Neuronal stem cell (in vitro differentiated cells): ENCODE measurements around the gene CLIC3.

Source experiments
- DNase-seq: peaks from one replicate; pipeline ENCODE4 v3.0.0-alpha.2; 2013; ENCODE audit warnings: low spot score
- H2AFZ ChIP-seq: one replicate; pipeline ENCODE4 v1.6.1; 2013; ENCODE audit warnings: mild to moderate bottlenecking, low read length, inconsistent platforms
- H2AK5ac ChIP-seq: 2 replicates; pipeline ENCODE4 v1.6.1; 2013; ENCODE audit warnings: low read depth, mild to moderate bottlenecking, inconsistent platforms, low read length, moderate library complexity, mixed read lengths
- H2BK120ac ChIP-seq: 2 replicates; pipeline ENCODE4 v1.6.1; 2013; ENCODE audit warnings: low read depth, mild to moderate bottlenecking, inconsistent platforms, low read length, moderate library complexity, mixed read lengths
- H2BK12ac ChIP-seq: one replicate; pipeline ENCODE4 v1.6.1; 2013; ENCODE audit warnings: low read length, inconsistent platforms
- H2BK15ac ChIP-seq: 2 replicates; pipeline ENCODE4 v1.6.1; 2013; ENCODE audit warnings: mild to moderate bottlenecking, low read length, inconsistent platforms, mixed read lengths
- H2BK5ac ChIP-seq: one replicate; pipeline ENCODE4 v1.6.1; 2013; ENCODE audit warnings: inconsistent platforms, mild to moderate bottlenecking, low read length, moderate library complexity
- H3K14ac ChIP-seq: one replicate; pipeline ENCODE4 v1.6.1; 2013; ENCODE audit warnings: low read length, inconsistent platforms
- H3K18ac ChIP-seq: 2 replicates; pipeline ENCODE4 v1.6.1; 2013; ENCODE audit warnings: low read length, inconsistent platforms
- H3K23ac ChIP-seq: 2 replicates; pipeline ENCODE4 v1.6.1; 2013; ENCODE audit warnings: low read depth, mild to moderate bottlenecking, mixed read lengths, low read length, inconsistent platforms; ENCODE audit not compliant: poor library complexity
- H3K27ac ChIP-seq: replicated peaks from 3 replicates; pipeline ENCODE4 v1.5.1; 2013; ENCODE audit warnings: low read length, inconsistent platforms
- H3K27me3 ChIP-seq, 3 experiments: 2 replicates each; pipeline ENCODE4 v1.6.1; 2013; ENCODE audit warnings: low read length in 3 of 3, mild to moderate bottlenecking in 2 of 3, inconsistent platforms in 1 of 3, low read depth in 1 of 3, mixed read lengths in 1 of 3, moderate library complexity in 1 of 3; ENCODE audit not compliant: control insufficient read depth in 3 of 3, insufficient read depth in 3 of 3
- H3K36me3 ChIP-seq, 2 donors: replicated peaks in 1 of 2; 2 replicates each; pipeline ENCODE4 v1.6.1; 2013; ENCODE audit warnings: low read length in 2 of 2; ENCODE audit not compliant: control insufficient read depth in 2 of 2, insufficient read depth in 2 of 2
- H3K4ac ChIP-seq: 2 replicates; pipeline ENCODE4 v1.6.1; 2013; ENCODE audit warnings: inconsistent platforms, mild to moderate bottlenecking, low read length, moderate library complexity
- H3K4me1 ChIP-seq, 2 donors: 1 replicate in 1 of 2; 2 replicates in 1 of 2; pipeline ENCODE4 v1.6.1; 2013; ENCODE audit warnings: low read length in 2 of 2, low read depth in 1 of 2; ENCODE audit not compliant: control insufficient read depth in 2 of 2, insufficient read depth in 1 of 2
- H3K4me2 ChIP-seq: one replicate; pipeline ENCODE4 v1.6.1; 2013; ENCODE audit warnings: mild to moderate bottlenecking, low read length, inconsistent platforms; ENCODE audit not compliant: insufficient read depth, poor library complexity, severe bottlenecking
- H3K4me3 ChIP-seq, 2 donors: 2 replicates each; pipeline ENCODE4 v1.5.1; 2013; ENCODE audit warnings: low read length in 2 of 2, mild to moderate bottlenecking in 2 of 2, inconsistent platforms in 1 of 2, moderate library complexity in 1 of 2
- H3K79me1 ChIP-seq: one replicate; pipeline ENCODE4 v1.6.1; 2013; ENCODE audit warnings: low read depth, mild to moderate bottlenecking, inconsistent platforms, low read length, moderate library complexity
- H3K9ac ChIP-seq: one replicate; pipeline ENCODE4 v1.6.1; 2013; ENCODE audit warnings: mild to moderate bottlenecking, low read depth, low read length, inconsistent platforms; ENCODE audit not compliant: poor library complexity
- H3K9me3 ChIP-seq, 2 donors: replicated peaks in 1 of 2; 2 replicates each; pipeline versions ENCODE3 to v1.6.1; 2013; ENCODE audit warnings: low read length in 2 of 2, mild to moderate bottlenecking in 2 of 2, inconsistent platforms in 1 of 2, low read depth in 1 of 2, mixed read lengths in 1 of 2, moderate library complexity in 1 of 2; ENCODE audit not compliant: control insufficient read depth in 2 of 2, insufficient read depth in 1 of 2
- H4K8ac ChIP-seq: one replicate; pipeline ENCODE4 v1.6.1; 2013; ENCODE audit warnings: low read depth, mild to moderate bottlenecking, inconsistent platforms, low read length, moderate library complexity
- H4K91ac ChIP-seq: one replicate; pipeline ENCODE4 v1.6.1; 2013; ENCODE audit warnings: low read length, low read depth, mild to moderate bottlenecking, inconsistent platforms; ENCODE audit not compliant: poor library complexity
- WGBS, 2 donors: extraction: QIAGEN DNeasy Blood & Tissue Kit; methylation state at CpG; one replicate each; pipeline ENCODE4 v1.1.7; 2013; ENCODE audit warnings: missing lambda C conversion rate in 2 of 2, mixed read lengths in 1 of 2; ENCODE audit not compliant: insufficient read length in 2 of 2, insufficient replicate concordance in 1 of 2; ENCODE audit errors: extremely low coverage in 2 of 2; 5-methylcytosine and 5-hydroxymethylcytosine counted together

CLIC3 gene

GRCh38 chr9:137044037-137044436 lies 47.7 kb upstream of the CLIC3 start:
- no CpG with 5 or more reads among the region's 12 CpGs for WGBS, 2 donors
- no peak for DNase-seq
- Histone ChIP-seq H2BK5ac (no peak overlapping the region), H3K4me1 (peaks cover 8 to 40% of the 10 kb centered on the region in 2 donors), H3K9ac (peak overlapping the region; percentile 7), H4K91ac (no peak overlapping the region), H3K14ac (no peak overlapping the region), H3K27me3 (peaks cover 0 to 32% (median 18%) of the 10 kb centered on the region in 3 experiments), H3K79me1 (peaks cover 7% of the 10 kb centered on the region), H3K9me3 (peaks cover 0 to 2% of the 10 kb centered on the region in 2 donors), H2BK15ac (no peak overlapping the region), H2BK120ac (no peak overlapping the region), H3K4me3 (peak overlapping the region; percentile 13 to 36), H2AK5ac (no peak overlapping the region), H3K4me2 (peak overlapping the region; percentile 11), H3K36me3 (peaks cover 3 to 10% of the 10 kb centered on the region in 2 donors), H2BK12ac (no peak overlapping the region), H3K27ac (no peak overlapping the region), H4K8ac (no peak overlapping the region), H3K23ac (peak overlapping the region; percentile 80), H2AFZ (no peak overlapping the region), H3K18ac (no peak overlapping the region), H3K4ac (no peak overlapping the region)

GRCh38 chr9:137042751-137043727 lies 46.7 kb upstream of the CLIC3 start:
- Histone ChIP-seq H3K27me3 (peaks cover 0 to 25% (median 10%) of the 10 kb centered on the region in 3 experiments), H4K8ac (no peak overlapping the region), H3K79me1 (peaks cover 7% of the 10 kb centered on the region), H3K4me1 (peaks cover 8 to 40% of the 10 kb centered on the region in 2 donors), H3K4me3 (no peak overlapping the region), H2BK5ac (no peak overlapping the region), H3K27ac (no peak overlapping the region), H3K9me3 (peaks cover 0 to 2% of the 10 kb centered on the region in 2 donors), H2BK12ac (no peak overlapping the region), H3K4ac (no peak overlapping the region), H3K23ac (no peak overlapping the region), H2AK5ac (no peak overlapping the region), H3K14ac (no peak overlapping the region), H3K36me3 (peaks cover 3 to 16% of the 10 kb centered on the region in 2 donors), H2BK120ac (no peak overlapping the region), H4K91ac (no peak overlapping the region), H3K4me2 (no peak overlapping the region), H3K18ac (no peak overlapping the region), H2AFZ (no peak overlapping the region), H2BK15ac (no peak overlapping the region), H3K9ac (no peak overlapping the region)
- WGBS, 2 donors = no CpG with 5 or more reads among the region's 36 CpGs
- no peak for DNase-seq

- Histone ChIP-seq H3K4me3 (peak overlapping the region in 1 of 2 donors; percentile 38), H3K23ac (no peak overlapping the region), H3K27ac (no peak overlapping the region), H3K27me3 (peaks cover 0 to 13% (median 0%) of the 10 kb centered on the region in 3 experiments), H3K9me3 (no peaks in the 10 kb centered on the region), H3K4me1 (peaks cover 8 to 40% of the 10 kb centered on the region in 2 donors), H3K4me2 (no peak overlapping the region), H3K4ac (no peak overlapping the region), H4K8ac (no peak overlapping the region), H2AK5ac (no peak overlapping the region), H2BK120ac (peak overlapping the region; percentile 31), H2BK12ac (no peak overlapping the region), H3K14ac (no peak overlapping the region), H4K91ac (no peak overlapping the region), H3K18ac (no peak overlapping the region), H2BK15ac (no peak overlapping the region), H2AFZ (peak overlapping the region; percentile 54), H2BK5ac (no peak overlapping the region), H3K36me3 (peaks cover 3 to 23% of the 10 kb centered on the region in 2 donors), H3K79me1 (peaks cover 7% of the 10 kb centered on the region), H3K9ac (no peak overlapping the region)
- DNase-seq = no peak
- no CpG with 5 or more reads among the region's 16 CpGs for WGBS, 2 donors
These were observed 44.8 kb upstream of the CLIC3 start for GRCh38 chr9:137041124-137041523.

- Histone ChIP-seq H2AFZ (peak overlapping the region; percentile 54), H4K91ac (no peak overlapping the region), H3K18ac (no peak overlapping the region), H3K27ac (no peak overlapping the region), H4K8ac (no peak overlapping the region), H3K4me2 (no peak overlapping the region), H2BK15ac (no peak overlapping the region), H3K36me3 (peaks cover 3 to 23% of the 10 kb centered on the region in 2 donors), H3K9me3 (no peaks in the 10 kb centered on the region), H3K14ac (no peak overlapping the region), H3K79me1 (peaks cover 7% of the 10 kb centered on the region), H3K4me1 (peaks cover 8 to 40% of the 10 kb centered on the region in 2 donors), H2BK120ac (no peak overlapping the region), H3K27me3 (peaks cover 0 to 12% (median 0%) of the 10 kb centered on the region in 3 experiments), H3K4ac (no peak overlapping the region), H3K9ac (no peak overlapping the region), H3K4me3 (peak overlapping the region in 1 of 2 donors; percentile 38), H2BK5ac (no peak overlapping the region), H2BK12ac (no peak overlapping the region), H3K23ac (peak overlapping the region; percentile 31), H2AK5ac (no peak overlapping the region)
- WGBS, 2 donors = no CpG with 5 or more reads among the region's 23 CpGs
- no peak for DNase-seq
These were observed 44.2 kb upstream of the CLIC3 start for GRCh38 chr9:137040568-137040967.
